Measurements from ENCODE around the gene ADARB1. TPM values are rescaled to one million over a fixed set of nuclear protein-coding genes. Genes with fewer than 3 reads are reported as not detected.

Gene ADARB1
- total and polyA plus RNA-seq, 9 of the 15 experiments (the other 6 are each of a cell fraction or from before 2014, with no cell fraction given) = 6.7 to 16.0 (median 8.3) TPM

DNA sequence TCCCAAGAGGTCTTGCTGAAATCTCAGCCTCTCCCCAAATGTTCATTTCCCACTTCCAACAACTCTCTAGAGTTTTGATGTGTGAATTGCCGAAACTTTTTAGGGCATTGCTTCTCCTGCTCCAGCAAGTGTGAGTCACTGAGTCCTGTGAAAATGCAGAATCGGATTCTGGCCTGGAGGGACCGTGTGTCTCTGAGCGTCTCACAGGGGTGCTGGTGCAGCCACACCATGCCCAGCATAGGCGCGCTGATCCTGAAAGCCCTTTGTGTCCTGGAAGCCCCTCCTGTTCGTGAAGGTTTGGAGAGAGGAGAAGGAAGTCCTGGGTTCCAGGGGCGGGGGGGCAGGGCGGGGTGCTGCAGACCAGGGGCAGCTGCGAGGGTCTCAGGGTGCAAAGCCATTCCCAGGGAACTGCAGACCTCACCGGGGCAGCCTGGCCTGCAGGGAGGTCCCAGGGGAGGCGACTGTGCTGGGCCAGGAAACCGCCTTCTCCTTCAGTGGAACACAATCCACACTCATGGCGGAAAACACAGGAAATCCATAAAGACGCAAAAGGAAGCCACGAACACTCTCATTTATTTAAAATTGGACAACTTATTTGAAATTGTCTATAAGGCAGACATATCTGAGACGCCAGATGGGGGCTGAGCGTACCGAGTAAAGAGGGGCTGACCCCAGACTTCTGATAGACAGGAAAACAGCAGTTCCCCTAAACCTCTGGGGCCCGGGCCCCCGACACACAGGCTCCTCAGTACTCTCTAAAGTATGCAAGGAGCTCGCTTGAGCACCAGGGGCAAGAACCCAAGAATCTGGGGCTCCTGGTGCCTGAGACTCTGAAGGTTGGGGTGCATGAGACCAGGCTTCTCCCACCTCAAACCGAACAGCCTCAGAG lies 43.5 kb upstream of the ADARB1 start (continued):
- TF ChIP-seq, protein P1, sequence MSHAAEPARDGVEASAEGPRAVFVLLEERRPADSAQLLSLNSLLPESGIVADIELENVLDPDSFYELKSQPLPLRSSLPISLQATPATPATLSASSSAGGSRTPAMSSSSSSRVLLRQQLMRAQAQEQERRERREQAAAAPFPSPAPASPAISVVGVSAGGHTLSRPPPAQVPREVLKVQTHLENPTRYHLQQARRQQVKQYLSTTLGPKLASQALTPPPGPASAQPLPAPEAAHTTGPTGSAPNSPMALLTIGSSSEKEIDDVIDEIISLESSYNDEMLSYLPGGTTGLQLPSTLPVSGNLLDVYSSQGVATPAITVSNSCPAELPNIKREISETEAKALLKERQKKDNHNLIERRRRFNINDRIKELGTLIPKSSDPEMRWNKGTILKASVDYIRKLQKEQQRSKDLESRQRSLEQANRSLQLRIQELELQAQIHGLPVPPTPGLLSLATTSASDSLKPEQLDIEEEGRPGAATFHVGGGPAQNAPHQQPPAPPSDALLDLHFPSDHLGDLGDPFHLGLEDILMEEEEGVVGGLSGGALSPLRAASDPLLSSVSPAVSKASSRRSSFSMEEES (CRISPR knock-in tag; IDR thresholded peaks at IDR 0.05) = no peak
- TF ChIP-seq MYNN (IDR thresholded peaks at IDR 0.05) = no peak
- TF ChIP-seq MYNN (CRISPR knock-in tag; IDR thresholded peaks at IDR 0.05) = no peak
- TF ChIP-seq IFI16 (CRISPR knock-in tag; IDR thresholded peaks at IDR 0.05) = no peak
- TF ChIP-seq NFIC (IDR thresholded peaks at IDR 0.05) = no peak
- no peak for TF ChIP-seq PPARD (CRISPR knock-in tag; IDR thresholded peaks at IDR 0.05)
- TF ChIP-seq POLR2H (tag; IDR thresholded peaks at IDR 0.05; ENCODE audit: low read depth) = no peak
- no peak for TF ChIP-seq SMAD3 (CRISPR knock-in tag; conservative IDR thresholded peaks at IDR 0.05)
- TF ChIP-seq, protein P2, sequence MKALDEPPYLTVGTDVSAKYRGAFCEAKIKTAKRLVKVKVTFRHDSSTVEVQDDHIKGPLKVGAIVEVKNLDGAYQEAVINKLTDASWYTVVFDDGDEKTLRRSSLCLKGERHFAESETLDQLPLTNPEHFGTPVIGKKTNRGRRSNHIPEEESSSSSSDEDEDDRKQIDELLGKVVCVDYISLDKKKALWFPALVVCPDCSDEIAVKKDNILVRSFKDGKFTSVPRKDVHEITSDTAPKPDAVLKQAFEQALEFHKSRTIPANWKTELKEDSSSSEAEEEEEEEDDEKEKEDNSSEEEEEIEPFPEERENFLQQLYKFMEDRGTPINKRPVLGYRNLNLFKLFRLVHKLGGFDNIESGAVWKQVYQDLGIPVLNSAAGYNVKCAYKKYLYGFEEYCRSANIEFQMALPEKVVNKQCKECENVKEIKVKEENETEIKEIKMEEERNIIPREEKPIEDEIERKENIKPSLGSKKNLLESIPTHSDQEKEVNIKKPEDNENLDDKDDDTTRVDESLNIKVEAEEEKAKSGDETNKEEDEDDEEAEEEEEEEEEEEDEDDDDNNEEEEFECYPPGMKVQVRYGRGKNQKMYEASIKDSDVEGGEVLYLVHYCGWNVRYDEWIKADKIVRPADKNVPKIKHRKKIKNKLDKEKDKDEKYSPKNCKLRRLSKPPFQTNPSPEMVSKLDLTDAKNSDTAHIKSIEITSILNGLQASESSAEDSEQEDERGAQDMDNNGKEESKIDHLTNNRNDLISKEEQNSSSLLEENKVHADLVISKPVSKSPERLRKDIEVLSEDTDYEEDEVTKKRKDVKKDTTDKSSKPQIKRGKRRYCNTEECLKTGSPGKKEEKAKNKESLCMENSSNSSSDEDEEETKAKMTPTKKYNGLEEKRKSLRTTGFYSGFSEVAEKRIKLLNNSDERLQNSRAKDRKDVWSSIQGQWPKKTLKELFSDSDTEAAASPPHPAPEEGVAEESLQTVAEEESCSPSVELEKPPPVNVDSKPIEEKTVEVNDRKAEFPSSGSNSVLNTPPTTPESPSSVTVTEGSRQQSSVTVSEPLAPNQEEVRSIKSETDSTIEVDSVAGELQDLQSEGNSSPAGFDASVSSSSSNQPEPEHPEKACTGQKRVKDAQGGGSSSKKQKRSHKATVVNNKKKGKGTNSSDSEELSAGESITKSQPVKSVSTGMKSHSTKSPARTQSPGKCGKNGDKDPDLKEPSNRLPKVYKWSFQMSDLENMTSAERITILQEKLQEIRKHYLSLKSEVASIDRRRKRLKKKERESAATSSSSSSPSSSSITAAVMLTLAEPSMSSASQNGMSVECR (CRISPR knock-in tag; IDR thresholded peaks at IDR 0.05) = no peak

Data from K562 (cell line).